ENCODE data around the gene CDK15. TPM values are rescaled to one million over a fixed set of nuclear protein-coding genes. Genes with fewer than 3 reads are reported as not detected.

The CDK15 gene
- total RNA-seq, 1 experiment from 2014 or later: not detected

DNA sequence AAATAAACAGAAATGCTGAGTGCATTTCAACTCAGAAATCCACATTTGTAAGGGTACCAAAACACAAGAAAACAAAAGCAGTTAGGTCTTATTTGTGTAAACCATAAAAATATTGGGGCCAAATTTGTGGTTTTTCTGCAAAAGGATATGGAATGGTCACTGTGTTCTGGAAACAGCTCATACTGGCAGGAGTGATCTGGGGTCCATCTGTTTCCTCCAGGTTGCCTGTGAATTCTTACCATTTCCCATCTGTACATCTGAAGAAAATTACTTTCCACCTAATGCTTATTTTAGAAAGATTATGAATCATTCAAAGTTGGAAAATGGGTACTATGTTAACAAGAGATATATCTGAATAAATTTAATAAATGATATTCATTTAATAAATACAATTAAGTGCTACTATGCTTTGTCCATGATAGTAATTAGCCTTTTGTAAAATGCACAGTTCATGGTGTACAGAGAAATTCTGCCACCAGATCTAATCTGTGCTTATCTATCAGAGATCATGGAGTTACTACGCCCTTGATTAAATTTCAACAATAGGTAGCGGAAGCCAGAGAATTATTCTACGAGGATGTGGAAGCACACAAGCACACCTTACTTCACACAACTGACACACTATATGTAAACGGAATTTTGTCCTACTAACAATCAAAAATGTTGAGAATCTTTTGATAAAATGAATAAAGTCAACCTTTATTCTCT, 36.5 kb upstream of the CDK15 start:
- Histone ChIP-seq H3K9ac (ENCODE audit: low read length) (no peak overlapping the region), H3K4me3 (replicated peaks in 1 of 2; ENCODE audit: low read depth in 1 of 2, low read length in 2 of 2) (no peak overlapping the region), H3K9me2 (ENCODE audit: insufficient read depth) (no peaks in the 10 kb centered on the region), H3K4me2 (ENCODE audit: low read length) (no peak overlapping the region), H3K9me3 (ENCODE audit: control insufficient read depth in 1 of 2, insufficient read depth in 1 of 2, low read depth in 1 of 2, low read length in 2 of 2) (no peaks in the 10 kb centered on the region), H2AFZ (ENCODE audit: low read depth, low read length, poor library complexity, severe bottlenecking) (no peak overlapping the region), H4K20me1 (ENCODE audit: insufficient read depth) (peaks cover 3% of the 10 kb centered on the region; the same call in 1 of the 2 replicates), H3K4me1 (ENCODE audit: control insufficient read depth in 1 of 2, insufficient read depth in 2 of 2, low read length in 2 of 2) (no peaks in the 10 kb centered on the region), H3K79me2 (ENCODE audit: insufficient read depth, low read length) (peaks cover 59% of the 10 kb centered on the region), H3K36me3 (ENCODE audit: control insufficient read depth in 1 of 2, insufficient read depth in 2 of 2, low read length in 2 of 2) (peaks cover 0 to 2% of the 10 kb centered on the region in 2 experiments; a peak in 1 of 4 replicates), H3K27ac (ENCODE audit: low read depth, low read length) (no peak overlapping the region), H3K27me3 (ENCODE audit: insufficient read depth, low read length) (no peaks in the 10 kb centered on the region)
- no peak for DNase-seq (ENCODE audit: low read depth, low spot score)
- ChIA-PET CTCF (no interaction called here), RAD21 (ENCODE audit: low non-redundant PET in 1 of 2, low total read pairs in 2 of 2, uncharacterized antibody in 2 of 2, unreplicated experiment in 2 of 2) (no interaction called here), POLR2A (no interaction called here)
- no TSS peak for BruUV-seq (replicated peaks)
- intact Hi-C loops (cut with micrococcal nuclease): no loop called here
- TF ChIP-seq, protein P1, sequence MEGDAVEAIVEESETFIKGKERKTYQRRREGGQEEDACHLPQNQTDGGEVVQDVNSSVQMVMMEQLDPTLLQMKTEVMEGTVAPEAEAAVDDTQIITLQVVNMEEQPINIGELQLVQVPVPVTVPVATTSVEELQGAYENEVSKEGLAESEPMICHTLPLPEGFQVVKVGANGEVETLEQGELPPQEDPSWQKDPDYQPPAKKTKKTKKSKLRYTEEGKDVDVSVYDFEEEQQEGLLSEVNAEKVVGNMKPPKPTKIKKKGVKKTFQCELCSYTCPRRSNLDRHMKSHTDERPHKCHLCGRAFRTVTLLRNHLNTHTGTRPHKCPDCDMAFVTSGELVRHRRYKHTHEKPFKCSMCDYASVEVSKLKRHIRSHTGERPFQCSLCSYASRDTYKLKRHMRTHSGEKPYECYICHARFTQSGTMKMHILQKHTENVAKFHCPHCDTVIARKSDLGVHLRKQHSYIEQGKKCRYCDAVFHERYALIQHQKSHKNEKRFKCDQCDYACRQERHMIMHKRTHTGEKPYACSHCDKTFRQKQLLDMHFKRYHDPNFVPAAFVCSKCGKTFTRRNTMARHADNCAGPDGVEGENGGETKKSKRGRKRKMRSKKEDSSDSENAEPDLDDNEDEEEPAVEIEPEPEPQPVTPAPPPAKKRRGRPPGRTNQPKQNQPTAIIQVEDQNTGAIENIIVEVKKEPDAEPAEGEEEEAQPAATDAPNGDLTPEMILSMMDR (IDR thresholded peaks at IDR 0.05 in 2 of 3, conservative IDR thresholded peaks at IDR 0.05 in 1 of 3; ENCODE audit: borderline replicate concordance in 1 of 3, insufficient read depth in 1 of 3, low read depth in 2 of 3, low read length in 2 of 3): no peak
- TF ChIP-seq, protein P2, sequence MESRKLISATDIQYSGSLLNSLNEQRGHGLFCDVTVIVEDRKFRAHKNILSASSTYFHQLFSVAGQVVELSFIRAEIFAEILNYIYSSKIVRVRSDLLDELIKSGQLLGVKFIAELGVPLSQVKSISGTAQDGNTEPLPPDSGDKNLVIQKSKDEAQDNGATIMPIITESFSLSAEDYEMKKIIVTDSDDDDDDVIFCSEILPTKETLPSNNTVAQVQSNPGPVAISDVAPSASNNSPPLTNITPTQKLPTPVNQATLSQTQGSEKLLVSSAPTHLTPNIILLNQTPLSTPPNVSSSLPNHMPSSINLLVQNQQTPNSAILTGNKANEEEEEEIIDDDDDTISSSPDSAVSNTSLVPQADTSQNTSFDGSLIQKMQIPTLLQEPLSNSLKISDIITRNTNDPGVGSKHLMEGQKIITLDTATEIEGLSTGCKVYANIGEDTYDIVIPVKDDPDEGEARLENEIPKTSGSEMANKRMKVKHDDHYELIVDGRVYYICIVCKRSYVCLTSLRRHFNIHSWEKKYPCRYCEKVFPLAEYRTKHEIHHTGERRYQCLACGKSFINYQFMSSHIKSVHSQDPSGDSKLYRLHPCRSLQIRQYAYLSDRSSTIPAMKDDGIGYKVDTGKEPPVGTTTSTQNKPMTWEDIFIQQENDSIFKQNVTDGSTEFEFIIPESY (IDR thresholded peaks at IDR 0.05; ENCODE audit: extremely low read depth, insufficient replicate concordance, low read length): no peak
- TF ChIP-seq CBX3 (IDR thresholded peaks at IDR 0.05; ENCODE audit: low read depth) (no peak), SP1 (IDR thresholded peaks at IDR 0.05; ENCODE audit: low read depth) (no peak)
- TF ChIP-seq, protein P3, sequence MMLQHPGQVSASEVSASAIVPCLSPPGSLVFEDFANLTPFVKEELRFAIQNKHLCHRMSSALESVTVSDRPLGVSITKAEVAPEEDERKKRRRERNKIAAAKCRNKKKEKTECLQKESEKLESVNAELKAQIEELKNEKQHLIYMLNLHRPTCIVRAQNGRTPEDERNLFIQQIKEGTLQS (IDR thresholded peaks at IDR 0.05): no peak
- ATAC-seq: no peak

Measured in HCT116 (cell line).